Activated CD4-positive, alpha-beta T cell treated with anti-CD3 and anti-CD28 coated beads, Interleukin-2, amount 10 ng/mL, durations not matched to agents 7 days and 5 days (primary cell): Measurements from ENCODE around the gene NXT2. TPM values are rescaled to one million over a fixed set of nuclear protein-coding genes. Genes with fewer than 3 reads are reported as not detected.
"Not testable (repeated sequence)": the region's sequence is repeated elsewhere in the genome, so short reads cannot be mapped to it uniquely, and the experiment has no call there.

Experiments used
- CTCF ChIA-PET: fragments of 350-600 bp; sonication (Branson Sonifier 250); formaldehyde crosslinking; loops from one replicate; lab custom pipeline; 2021; ENCODE audit warnings: antibody characterized with exemption; lab: Charles Lee
- POLR2A ChIA-PET: fragments of 350-600 bp; sonication (Branson Sonifier 250); formaldehyde crosslinking; loops from one replicate; lab custom pipeline; 2021; ENCODE audit warnings: antibody characterized with exemption; lab: Charles Lee
- DNase-seq: peaks from one replicate; pipeline ENCODE4 v3.0.0-alpha.2; 2020
- H3K27ac Mint-ChIP-seq: one replicate; pipeline ENCODE4 v1.8.0; 2021; ENCODE audit warnings: mild to moderate bottlenecking, moderate library complexity, mixed read lengths
- H3K27me3 Mint-ChIP-seq: one replicate; pipeline ENCODE4 v1.8.0; 2021; ENCODE audit warnings: mixed read lengths
- H3K36me3 Mint-ChIP-seq: one replicate; pipeline ENCODE4 v1.8.0; 2021; ENCODE audit warnings: low read depth, mixed read lengths
- H3K4me1 Mint-ChIP-seq: one replicate; pipeline ENCODE4 v1.8.0; 2021; ENCODE audit warnings: mixed read lengths
- H3K4me3 Mint-ChIP-seq: one replicate; pipeline ENCODE4 v1.8.0; 2021; ENCODE audit warnings: mild to moderate bottlenecking, moderate library complexity, mixed read lengths
- H3K9me3 Mint-ChIP-seq: one replicate; pipeline ENCODE4 v1.8.0; 2021; ENCODE audit warnings: mixed read lengths
- total RNA-seq, 2 experiments: library from RNA; stranded (reverse); gene quantifications; one replicate each; pipeline ENCODE4 v1.2.3, GENCODE V29; 2021

The NXT2 gene
- total RNA-seq, 2 experiments from 2014 or later, result 13.8 to 14.0 TPM

DNA sequence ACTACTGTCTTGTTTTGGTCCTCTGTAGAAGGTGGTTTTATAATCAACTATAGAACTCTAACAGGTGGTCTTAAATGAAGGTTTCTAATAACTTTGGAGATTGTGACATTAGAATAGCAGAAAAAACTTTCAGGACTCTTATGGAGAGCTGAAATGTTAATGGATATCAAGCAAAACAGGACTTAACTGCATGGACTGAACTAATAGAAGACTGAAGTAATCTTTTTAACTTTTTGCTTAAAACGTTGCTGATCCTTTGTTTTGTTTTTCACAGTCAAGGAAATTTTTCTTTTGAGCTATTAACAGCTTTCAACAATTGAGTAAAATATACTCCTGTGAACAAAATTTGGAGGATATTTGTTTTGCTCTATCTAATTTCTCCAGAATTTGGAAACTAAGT lies 17.2 kb downstream of the NXT2 start:
- no peak overlapping the region for H3K4me3 Mint-ChIP-seq
- POLR2A ChIA-PET, result no interaction called here

GRCh38 chrX:109576083-109576482 lies 39.4 kb downstream of the NXT2 start:
- H3K27ac Mint-ChIP-seq, DNase-seq, H3K27me3 Mint-ChIP-seq, H3K4me1 Mint-ChIP-seq, POLR2A ChIA-PET, CTCF ChIA-PET, H3K4me3 Mint-ChIP-seq, H3K9me3 Mint-ChIP-seq, H3K36me3 Mint-ChIP-seq: not testable (repeated sequence)

More for the DNA sequence above, 17.2 kb downstream of the NXT2 start:
- no peak for DNase-seq
- H3K27ac Mint-ChIP-seq, result no peak overlapping the region
- CTCF ChIA-PET, result no interaction called here
- no peaks in the 10 kb centered on the region for H3K4me1 Mint-ChIP-seq
- no peaks in the 10 kb centered on the region for H3K9me3 Mint-ChIP-seq
- no peaks in the 10 kb centered on the region for H3K36me3 Mint-ChIP-seq
- H3K27me3 Mint-ChIP-seq, result no peaks in the 10 kb centered on the region

DNA sequence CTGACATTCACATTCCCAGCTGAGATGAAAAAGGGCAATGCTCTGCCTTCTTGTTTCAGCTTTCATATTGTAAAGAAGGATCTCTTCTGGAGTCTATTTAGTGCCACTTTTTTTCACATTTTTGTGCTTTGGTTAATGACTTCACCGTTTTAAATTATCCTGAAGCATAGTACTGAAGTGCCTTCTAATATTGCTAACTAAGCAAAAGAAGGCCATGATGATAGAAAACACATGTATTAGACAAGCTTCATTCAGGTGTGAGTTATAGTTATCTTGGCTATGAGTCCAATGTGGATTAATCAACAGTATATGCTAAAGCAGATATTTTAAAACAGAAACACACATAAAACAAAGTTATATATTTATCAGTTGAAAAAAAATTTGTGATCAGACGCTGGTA lies 40.4 kb downstream of the NXT2 start:
- no peak for DNase-seq
- Mint-ChIP-seq H3K9me3 (no peaks in the 10 kb centered on the region), H3K27ac (no peak overlapping the region), H3K36me3 (no peaks in the 10 kb centered on the region), H3K4me1 (no peaks in the 10 kb centered on the region), H3K27me3 (no peaks in the 10 kb centered on the region), H3K4me3 (no peak overlapping the region)
- CTCF ChIA-PET, result no interaction called here
- POLR2A ChIA-PET, result no interaction called here

- Mint-ChIP-seq H3K4me3 (no peak overlapping the region), H3K36me3 (no peaks in the 10 kb centered on the region), H3K4me1 (no peaks in the 10 kb centered on the region), H3K27ac (no peak overlapping the region), H3K9me3 (no peaks in the 10 kb centered on the region), H3K27me3 (no peaks in the 10 kb centered on the region)
- ChIA-PET POLR2A (no interaction called here), CTCF (interaction anchor here (0.6 kb wide), 1 partner anchor 305 kb away, joined by 3 read pairs; no protein-coding TSS in a partner anchor)
- no peak for DNase-seq
These were observed 42.3 kb downstream of the NXT2 start for GRCh38 chrX:109578916-109579315.

DNA sequence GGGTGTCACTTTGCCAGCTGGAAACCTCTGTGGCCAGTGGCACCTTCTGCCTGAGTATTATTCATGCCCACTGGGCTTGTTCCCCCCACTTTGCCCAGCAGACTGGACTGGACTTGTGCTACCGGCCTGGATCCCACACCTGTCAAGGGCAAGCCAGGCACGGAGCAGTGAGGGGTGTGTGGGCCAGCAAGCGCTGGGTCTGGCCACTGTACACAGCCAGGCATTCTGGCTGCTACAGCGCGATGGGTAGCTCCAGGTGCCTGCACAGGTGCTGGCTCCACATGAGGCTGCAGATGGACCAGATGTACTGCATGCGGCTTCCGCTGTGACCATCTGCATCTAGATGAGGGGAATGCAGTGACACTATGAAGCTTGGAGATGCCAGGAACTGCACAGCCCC lies 48.8 kb downstream of the NXT2 start:
- Mint-ChIP-seq H3K4me3 (no peak overlapping the region), H3K27me3 (no peaks in the 10 kb centered on the region), H3K4me1 (no peaks in the 10 kb centered on the region), H3K36me3 (no peaks in the 10 kb centered on the region), H3K27ac (no peak overlapping the region), H3K9me3 (no peaks in the 10 kb centered on the region)
- DNase-seq, result no peak
- POLR2A ChIA-PET, result no interaction called here
- CTCF ChIA-PET, result interaction anchor here (0.6 to 0.7 kb wide), 2 partner anchors 56 to 484 kb away, joined by 3 read pairs; no protein-coding TSS in a partner anchor

- H3K27ac Mint-ChIP-seq, result no peak overlapping the region
- ChIA-PET CTCF (no interaction called here), POLR2A (no interaction called here)
- DNase-seq, result no peak
- no peak overlapping the region for H3K4me3 Mint-ChIP-seq
- no peaks in the 10 kb centered on the region for H3K36me3 Mint-ChIP-seq
- no peaks in the 10 kb centered on the region for H3K27me3 Mint-ChIP-seq
- H3K9me3 Mint-ChIP-seq, result no peaks in the 10 kb centered on the region
- no peaks in the 10 kb centered on the region for H3K4me1 Mint-ChIP-seq
These were observed 53.5 kb downstream of the NXT2 start for GRCh38 chrX:109590176-109590575.

Other genes starting within 250 kb of the NXT2 start
- not detected for gene GUCY2F, start 54.8 kb upstream of the NXT2 start, total RNA-seq
- under 1 TPM; 0.17 to 0.19 TPM for gene KCNE5, start 88.3 kb downstream of the NXT2 start, total RNA-seq
- 10 to 100 TPM; 34.5 to 40.4 TPM for gene ACSL4, start 196.4 kb downstream of the NXT2 start, total RNA-seq